GM18505 (cell line): ENCODE results near the gene SRD5A3.

Experiments
- ATAC-seq: cut with Tn5 transposase; IDR thresholded peaks from one replicate; pipeline ENCODE4 v1.9.1; 2021; ENCODE audit not compliant: unreplicated experiment
- POLR2A ChIP-seq: IDR thresholded peaks from 4 replicates; pipeline ENCODE4 v1.6.1; 2011; ENCODE audit warnings: borderline replicate concordance; ENCODE audit not compliant: insufficient read depth, insufficient read length; ENCODE audit errors: extremely low read depth

The SRD5A3 gene

DNA sequence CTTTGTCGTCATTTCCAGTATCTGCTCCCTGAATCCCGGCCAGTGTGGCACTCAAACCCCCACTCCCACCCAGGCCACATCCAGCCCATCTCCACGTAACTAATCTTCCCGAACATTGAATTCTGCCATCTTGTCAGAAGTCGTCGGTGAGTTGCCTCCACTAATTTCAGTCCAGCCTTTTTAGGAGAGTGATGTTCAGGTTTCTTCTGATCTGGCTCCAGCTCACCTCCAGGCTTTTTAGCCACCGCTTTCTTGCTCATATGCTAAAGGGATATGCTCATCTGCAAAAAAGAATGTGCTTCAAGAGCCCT, 51.0 kb downstream of the SRD5A3 start:
- ATAC-seq, result no peak
- TF ChIP-seq POLR2A, result no peak

DNA sequence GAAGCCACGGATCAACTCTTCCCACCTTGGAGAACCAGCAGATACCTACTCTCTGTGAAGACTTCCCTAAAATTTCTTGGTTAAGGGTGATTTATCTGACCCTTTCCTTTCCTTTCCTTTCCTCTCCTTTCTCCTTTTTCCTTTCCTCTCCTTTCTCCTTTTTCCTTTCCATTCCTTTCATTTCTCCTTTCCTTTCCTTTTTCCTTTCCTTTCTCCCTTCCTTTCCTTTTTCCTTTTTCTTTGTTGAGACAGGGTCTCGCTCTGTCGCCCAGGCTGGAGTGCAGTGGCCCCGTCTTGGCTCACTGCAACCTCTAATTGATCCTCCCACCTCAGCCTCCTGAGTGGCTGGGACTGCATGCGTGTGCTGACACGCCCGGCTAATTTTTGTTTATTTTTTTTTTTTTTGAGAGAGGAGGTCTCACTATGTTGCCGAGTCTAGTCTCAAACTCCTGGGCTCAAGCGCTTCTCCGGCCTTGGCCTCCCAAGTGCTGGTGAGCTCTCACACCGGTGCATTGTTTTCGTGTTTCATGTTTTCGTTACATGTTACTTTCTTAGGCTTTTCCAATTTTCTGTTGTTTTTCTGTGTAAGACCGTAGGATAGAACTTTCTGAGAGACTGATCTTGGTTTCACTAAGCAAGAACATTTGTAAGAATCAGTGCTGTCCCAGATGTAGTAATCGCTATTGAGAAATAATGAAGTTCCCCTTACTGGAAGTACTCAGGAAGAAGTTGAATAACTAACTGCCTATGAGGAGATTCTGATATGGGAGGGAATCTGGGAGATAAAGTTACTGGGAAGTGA, 51.7 kb downstream of the SRD5A3 start:
- ATAC-seq, result no peak
- TF ChIP-seq POLR2A, result no peak

DNA sequence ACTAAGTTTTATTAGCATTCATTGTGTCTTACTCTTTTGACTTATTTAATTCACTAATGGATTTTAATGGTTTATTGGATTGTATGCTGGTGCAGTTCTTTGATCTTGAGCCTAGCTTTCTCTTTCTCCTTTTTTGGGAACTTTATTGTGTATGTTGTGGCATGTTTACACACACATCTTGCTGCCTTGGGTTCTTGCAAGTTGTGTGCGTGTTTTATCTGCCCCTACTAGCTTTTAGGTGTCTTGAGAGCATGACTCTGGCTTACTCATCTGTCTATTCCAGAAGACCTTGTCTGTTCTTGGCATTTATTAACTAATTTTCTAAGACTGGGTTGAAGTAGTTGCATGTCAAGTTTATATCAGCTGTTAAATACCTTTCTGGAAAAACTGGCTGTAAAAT, 52.4 kb downstream of the SRD5A3 start:
- ATAC-seq, result no peak
- TF ChIP-seq POLR2A, result no peak

DNA sequence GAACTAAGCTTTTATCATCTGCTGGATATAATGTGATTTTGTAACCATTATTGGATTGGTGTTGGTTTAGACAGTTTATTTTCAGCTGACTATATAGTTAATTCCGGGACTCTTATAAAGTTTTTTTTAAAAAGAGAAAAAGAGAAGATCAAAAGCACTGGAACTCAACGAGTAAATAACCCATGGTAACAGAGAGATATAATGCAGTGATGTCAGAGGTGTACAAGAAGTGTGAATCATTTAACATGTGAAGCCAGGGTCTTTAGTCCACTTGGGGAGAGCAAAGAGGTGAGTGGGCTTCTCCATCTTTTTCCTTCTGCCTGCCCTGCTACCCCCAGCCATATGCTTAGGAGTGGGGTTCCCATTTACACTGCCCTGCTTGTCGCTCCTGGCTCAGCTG, 52.9 kb downstream of the SRD5A3 start:
- ATAC-seq, result no peak
- no peak for TF ChIP-seq POLR2A

DNA sequence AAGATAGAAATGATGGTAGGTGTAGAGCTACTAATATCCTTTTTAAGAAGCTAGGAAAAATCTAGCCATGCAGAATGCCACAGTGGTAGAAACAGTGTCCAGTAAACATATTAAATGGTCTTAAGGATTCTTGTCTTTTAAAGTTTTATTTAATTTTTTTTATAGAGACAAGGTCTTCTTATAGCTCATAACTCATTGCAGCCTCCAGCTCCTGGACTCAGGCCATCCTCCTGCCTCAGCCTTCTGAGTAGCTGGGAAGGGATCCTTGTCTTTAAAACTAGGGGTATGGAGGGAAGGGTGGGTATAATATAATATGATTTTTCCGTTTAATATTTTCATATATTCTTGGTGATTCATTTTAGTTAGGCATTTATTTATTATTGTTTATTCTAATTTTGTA, 53.5 kb downstream of the SRD5A3 start:
- ATAC-seq, result no peak
- no peak for TF ChIP-seq POLR2A

DNA sequence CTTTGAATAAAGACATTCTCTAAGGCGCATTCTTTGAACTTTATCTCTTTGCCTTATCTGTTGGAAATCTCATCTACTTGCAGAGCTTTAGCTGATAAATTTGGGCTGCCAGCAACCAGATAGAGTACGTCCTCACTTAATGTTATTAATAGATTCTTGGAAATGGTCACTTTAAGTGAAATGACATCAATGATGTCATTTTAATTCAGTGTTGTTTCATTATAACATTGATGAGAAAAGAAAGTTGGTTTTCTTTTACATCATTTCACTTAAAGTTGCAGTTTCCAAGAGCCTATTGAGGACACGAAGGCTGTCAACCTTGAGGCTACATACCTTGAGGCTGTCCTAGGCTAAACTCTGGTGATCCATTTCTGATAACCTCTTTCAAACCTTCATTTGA, 59.0 kb downstream of the SRD5A3 start:
- no peak for TF ChIP-seq POLR2A
- no peak for ATAC-seq

DNA sequence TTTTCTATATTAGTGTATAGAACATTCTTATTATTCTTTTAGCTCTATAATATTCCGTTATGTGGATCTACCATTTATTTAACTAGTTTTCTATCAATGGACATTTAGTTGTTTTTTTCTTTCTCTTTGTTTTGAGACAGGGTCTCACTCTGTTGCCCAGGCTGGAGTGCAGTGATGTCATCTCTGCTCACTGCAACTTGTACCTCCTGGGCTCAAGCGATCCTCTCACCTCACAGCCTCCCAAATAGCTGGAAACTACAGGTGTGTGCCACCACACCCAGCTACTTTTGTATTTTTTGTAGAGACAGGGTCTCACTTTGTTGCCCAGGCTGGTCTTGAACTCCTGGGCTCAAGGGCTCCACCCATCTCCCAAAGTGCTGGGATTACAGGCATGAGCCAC, 60.5 kb downstream of the SRD5A3 start:
- no peak for ATAC-seq
- TF ChIP-seq POLR2A, result no peak

DNA sequence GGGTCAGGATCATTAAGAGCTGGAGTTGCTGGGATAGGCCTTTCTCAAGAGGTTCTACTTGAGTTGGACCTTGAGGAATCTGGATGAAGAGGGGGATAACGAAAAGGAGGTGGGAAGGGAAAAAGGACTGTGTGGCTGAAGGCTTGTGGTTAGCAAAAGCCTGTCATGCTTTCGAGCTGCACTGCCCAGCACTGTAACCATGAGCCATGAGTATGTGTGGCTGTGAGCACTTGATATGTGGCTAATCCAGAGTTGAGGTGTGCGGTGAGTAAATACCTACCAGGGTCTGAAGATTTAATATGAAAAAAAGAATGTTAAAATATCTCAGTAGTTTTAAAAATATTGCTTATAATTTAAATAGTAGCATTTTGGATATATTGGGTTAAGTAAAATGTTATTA, 61.1 kb downstream of the SRD5A3 start:
- no peak for ATAC-seq

DNA sequence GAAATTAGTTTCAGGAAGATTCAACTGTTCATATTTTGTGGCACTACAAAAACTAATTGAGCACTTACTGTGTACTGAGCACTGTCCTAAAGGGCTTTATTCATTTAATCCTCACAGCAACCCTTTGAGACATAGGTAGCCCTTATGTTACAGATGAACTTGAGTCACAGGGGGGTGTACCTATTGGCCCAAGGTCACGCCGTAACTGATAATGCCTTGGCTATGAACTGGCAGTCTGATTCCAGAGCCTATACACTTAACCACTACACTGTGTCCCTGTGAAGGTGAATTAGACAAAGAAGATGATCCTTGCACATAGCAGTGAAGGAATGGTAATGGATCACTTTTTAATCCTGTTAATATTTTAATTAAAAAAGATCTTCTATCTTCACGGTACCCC, 61.7 kb downstream of the SRD5A3 start:
- no peak for ATAC-seq
- no peak for TF ChIP-seq POLR2A

More for the DNA sequence above, 61.1 kb downstream of the SRD5A3 start:
- TF ChIP-seq POLR2A, result no peak

DNA sequence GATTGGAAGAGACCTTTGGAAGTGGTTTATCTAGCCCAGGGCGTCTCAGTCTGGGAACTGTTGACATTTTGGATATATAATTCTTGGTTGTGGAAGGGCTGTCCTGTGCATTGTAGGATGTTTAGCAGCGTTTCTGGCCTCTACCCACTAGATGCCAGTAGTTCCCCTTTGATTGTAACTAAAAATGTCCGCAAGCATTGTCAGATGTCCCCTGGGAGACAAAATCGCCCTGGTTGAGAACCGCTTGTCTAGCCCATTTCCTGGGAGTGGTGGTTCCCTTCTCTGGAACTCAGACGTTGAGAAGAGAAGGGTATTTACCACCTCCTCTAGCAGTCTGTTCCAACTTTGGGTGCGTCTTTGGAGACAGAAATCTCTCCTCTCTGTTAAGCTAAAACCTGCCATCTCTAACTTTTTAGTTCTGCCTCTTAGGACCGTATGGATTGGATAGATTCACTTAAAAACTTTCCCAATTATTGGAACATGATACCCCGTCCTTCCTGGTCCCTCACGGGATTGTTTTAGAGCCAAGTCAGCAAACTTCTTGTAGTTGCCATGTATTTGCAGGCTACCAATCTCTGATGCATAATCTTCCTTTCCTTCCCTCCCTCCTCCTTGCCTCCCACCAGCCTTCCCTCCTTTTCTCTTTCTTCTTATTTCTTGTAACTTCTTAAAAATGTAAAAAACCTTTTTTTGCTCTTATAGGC, 63.6 kb downstream of the SRD5A3 start:
- ATAC-seq, result no peak
- no peak for TF ChIP-seq POLR2A

DNA sequence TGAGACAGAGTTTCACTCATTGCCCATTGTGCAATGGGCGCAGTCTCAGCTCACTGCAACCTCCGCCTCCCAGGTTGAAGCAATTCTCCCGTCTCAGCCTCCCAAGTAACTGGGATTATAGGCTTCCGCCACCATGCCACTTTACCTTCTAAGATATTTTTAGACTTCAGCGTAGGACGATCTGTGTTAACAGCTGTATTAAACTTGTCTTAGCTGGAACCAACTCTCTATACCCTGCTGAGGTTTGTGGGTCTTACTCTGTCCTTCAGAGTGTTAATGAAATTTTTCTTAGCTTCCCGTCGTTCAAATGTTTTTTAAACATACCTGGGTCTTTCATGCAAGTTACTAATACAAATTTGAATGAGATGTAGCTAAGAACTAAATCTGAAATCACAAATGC, 64.4 kb downstream of the SRD5A3 start:
- no peak for ATAC-seq
- no peak for TF ChIP-seq POLR2A

DNA sequence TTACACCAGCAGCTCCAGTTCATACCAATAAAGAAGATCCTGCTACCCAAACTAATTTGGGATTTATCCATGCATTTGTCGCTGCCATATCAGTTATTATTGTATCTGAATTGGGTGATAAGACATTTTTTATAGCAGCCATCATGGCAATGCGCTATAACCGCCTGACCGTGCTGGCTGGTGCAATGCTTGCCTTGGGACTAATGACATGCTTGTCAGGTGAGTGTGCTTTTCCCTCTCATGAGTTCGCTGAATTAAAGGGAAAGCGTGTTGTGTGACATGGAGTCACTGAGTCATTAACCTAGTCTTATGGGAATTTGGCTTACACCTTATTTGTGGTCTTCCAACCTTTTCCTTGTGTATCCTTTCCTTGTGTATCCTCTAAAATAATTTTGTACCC, 65.6 kb downstream of the SRD5A3 start:
- ATAC-seq, result no peak
- no peak for TF ChIP-seq POLR2A

DNA sequence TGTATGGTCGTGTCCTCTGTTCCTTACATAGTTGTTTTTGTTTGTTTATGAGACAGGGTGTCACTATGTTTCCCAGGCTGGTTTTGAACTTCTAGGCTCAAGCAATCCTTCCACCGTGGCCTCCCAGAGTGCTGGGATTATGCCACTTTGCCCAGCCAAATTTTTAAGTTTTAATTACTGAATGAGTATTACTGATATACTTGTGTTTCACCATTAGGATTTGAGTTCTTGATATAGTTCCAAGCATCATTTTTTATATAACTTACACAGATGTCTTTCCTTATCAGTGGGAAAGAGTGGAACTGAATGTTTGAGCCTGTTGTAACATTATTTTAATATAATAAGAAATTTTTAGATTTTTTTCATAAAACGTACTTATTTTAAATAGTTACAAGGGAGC, 70.1 kb downstream of the SRD5A3 start:
- no peak for TF ChIP-seq POLR2A
- ATAC-seq, result no peak
